GM12891 (cell line): Measurements from ENCODE around the gene CSMD2.

Source experiments
- PAX5 ChIP-seq: IDR thresholded peaks from 2 replicates; pipeline ENCODE4 v1.6.1; 2011; ENCODE audit warnings: low read length, moderate library complexity, mild to moderate bottlenecking; ENCODE audit not compliant: insufficient read depth, severe bottlenecking
- POLR2A ChIP-seq: IDR thresholded peaks from 2 replicates; pipeline ENCODE4 v1.6.1; 2011; ENCODE audit warnings: low read depth, low read length, control low read depth
- POLR2AphosphoS5 ChIP-seq: IDR thresholded peaks from 2 replicates; pipeline ENCODE4 v1.6.1; 2011; ENCODE audit warnings: low read depth, low read length, control low read depth
- SPI1 ChIP-seq: IDR thresholded peaks from 2 replicates; pipeline ENCODE4 v1.6.1; 2011; ENCODE audit warnings: low read depth, low read length, control low read depth
- TAF1 ChIP-seq: IDR thresholded peaks from 2 replicates; pipeline ENCODE4 v1.6.1; 2011; ENCODE audit warnings: low read depth, low read length, control low read depth

DNA sequence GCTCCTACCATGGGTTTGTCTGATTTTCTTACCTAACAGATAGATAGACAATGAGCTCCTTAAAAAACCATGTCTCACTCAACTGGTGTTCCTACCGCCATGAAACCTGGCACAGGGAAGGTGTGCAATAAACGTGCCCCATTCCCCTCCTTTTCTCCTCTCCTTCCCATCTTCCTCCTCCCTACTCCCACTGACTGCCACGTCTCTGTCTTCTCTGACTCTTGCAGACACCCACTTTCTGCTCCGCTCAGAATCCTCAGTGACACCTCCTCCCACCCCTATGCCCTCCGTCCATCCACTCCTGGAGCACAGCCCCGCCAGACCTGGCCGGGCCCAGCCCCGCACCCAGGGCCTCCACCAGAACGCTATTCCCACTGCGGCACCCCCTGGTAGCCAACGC lies 248.2 kb downstream of the CSMD2 start:
- TF ChIP-seq POLR2A, result no peak
- TF ChIP-seq POLR2AphosphoS5, result no peak
- no peak for TF ChIP-seq TAF1
- TF ChIP-seq SPI1, result no peak
- no peak for TF ChIP-seq PAX5
